Stimulated activated CD4-positive, alpha-beta T cell treated with anti-CD3 and anti-CD28 coated beads, Interleukin-2, amount 100 ng/mL, for 24 hours (primary cell): ENCODE measurements around the gene URGCP.
A peak's percentile ranks its signal among the peaks of the same experiment; 100 is the strongest.

ENCODE experiments used
- DNase-seq, 2 donors: peaks; one replicate each; pipeline ENCODE4 v3.0.0-alpha.2; 2020

Gene URGCP

GRCh38 chr7:43906331-43907010 is at the start of gene URGCP:
URGCP (minus strand) TSS chr7:43906596; CDS start chr7:43906575, 21 bp downstream.
- DNase-seq = peak; percentile 54 to 65

- DNase-seq = no peak
These were observed 49.6 kb upstream of the URGCP start for GRCh38 chr7:43956027-43956426.

GRCh38 chr7:43954524-43955228 is 48.3 kb upstream of the URGCP start:
- no peak for DNase-seq

- DNase-seq = no peak
These were observed 46.7 kb upstream of the URGCP start for GRCh38 chr7:43953071-43953470.

GRCh38 chr7:43952028-43952427 is 45.6 kb upstream of the URGCP start:
- no peak for DNase-seq

- DNase-seq = no peak
These were observed 37.9 kb upstream of the URGCP start for GRCh38 chr7:43944286-43944685.

GRCh38 chr7:43943417-43944187 is 37.2 kb upstream of the URGCP start:
- no peak for DNase-seq

GRCh38 chr7:43942997-43943396 is 36.6 kb upstream of the URGCP start:
- no peak for DNase-seq

GRCh38 chr7:43942250-43942649 is 35.9 kb upstream of the URGCP start:
- no peak for DNase-seq

GRCh38 chr7:43938892-43939482 is 32.6 kb upstream of the URGCP start:
- DNase-seq = no peak

- no peak for DNase-seq
These were observed 31.0 kb upstream of the URGCP start for GRCh38 chr7:43937444-43937843.

GRCh38 chr7:43933902-43934560 is 27.6 kb upstream of the URGCP start:
- no peak for DNase-seq

GRCh38 chr7:43931346-43931745 is 24.9 kb upstream of the URGCP start:
- no peak for DNase-seq

GRCh38 chr7:43929529-43930457 is 23.4 kb upstream of the URGCP start:
- no peak for DNase-seq

- no peak for DNase-seq
These were observed 21.4 kb upstream of the URGCP start for GRCh38 chr7:43927810-43928209.

GRCh38 chr7:43926798-43927123 is 20.4 kb upstream of the URGCP start:
- DNase-seq = no peak

- DNase-seq = peak; percentile 92 to 94
These were observed 19.8 kb upstream of the URGCP start, which contains the start of gene UBE2D4 for GRCh38 chr7:43925984-43926797. UBE2D4 (plus strand) TSS chr7:43926436; CDS start chr7:43926533, 97 bp downstream.

- no peak for DNase-seq
These were observed 16.3 kb upstream of the URGCP start for GRCh38 chr7:43922726-43923125.

- DNase-seq = no peak
These were observed 15.0 kb upstream of the URGCP start for GRCh38 chr7:43921423-43921822.

- no peak for DNase-seq
These were observed 9.5 kb upstream of the URGCP start for GRCh38 chr7:43915907-43916306.

GRCh38 chr7:43914795-43915194 is 8.4 kb upstream of the URGCP start:
- DNase-seq = no peak
